ENCODE data around the gene TMEM119. TPM values are rescaled to one million over a fixed set of nuclear protein-coding genes. Genes with fewer than 3 reads are reported as not detected.
"Not testable (repeated sequence)": the region's sequence is repeated elsewhere in the genome, so short reads cannot be mapped to it uniquely, and the experiment has no call there.

TMEM119 gene
- total and polyA plus RNA-seq, 2 of the 4 experiments (the other 2 are of a cell fraction): 8.1 to 9.2 TPM

GRCh38 chr12:108633081-108633533, 35.2 kb upstream of the TMEM119 start:
- H2AFZ ChIP-seq (replicated peaks; ENCODE audit: low read length, poor library complexity): no peak overlapping the region
- no peak overlapping the region for H3K27ac ChIP-seq (ENCODE audit: insufficient read depth, low read length)
- no peak overlapping the region for H2AK5ac ChIP-seq (ENCODE audit: low read depth, low read length)
- intact Hi-C loops (cut with micrococcal nuclease): no loop called here
- no peak overlapping the region for H4K91ac ChIP-seq (ENCODE audit: insufficient read depth, low read depth, low read length)
- H2BK5ac ChIP-seq (ENCODE audit: low read depth, low read length, poor library complexity, severe bottlenecking): no peak overlapping the region
- ChIA-PET CTCF (no interaction called here), POLR2A (ENCODE audit: unreplicated experiment) (no interaction called here)
- H2BK15ac ChIP-seq (ENCODE audit: low read depth, low read length): no peak overlapping the region
- no peak overlapping the region for H4K8ac ChIP-seq (ENCODE audit: low read depth in 2 of 2, low read length in 2 of 2)
- no peak overlapping the region for H3K4me2 ChIP-seq (ENCODE audit: low read depth, low read length)
- peaks cover 33% of the 10 kb centered on the region for H3K4me1 ChIP-seq (ENCODE audit: control insufficient read depth, insufficient read depth, low read length)
- DNase-seq (no peak), ATAC-seq (ENCODE audit: low read depth) (no peak)
- peaks cover 9% of the 10 kb centered on the region for H4K20me1 ChIP-seq (ENCODE audit: insufficient read depth, low read length)
- no peak overlapping the region for H3K9ac ChIP-seq (ENCODE audit: low read depth, low read length)
- TF ChIP-seq MAFK (IDR thresholded peaks at IDR 0.05; ENCODE audit: low read depth, low read length) (no peak), USF2 (IDR thresholded peaks at IDR 0.05; ENCODE audit: low read depth, low read length) (no peak), CHD1 (IDR thresholded peaks at IDR 0.05; ENCODE audit: low read depth, low read length) (no peak), POLR2A (IDR thresholded peaks at IDR 0.05; ENCODE audit: low read depth, low read length) (no peak)
- H2BK120ac ChIP-seq (ENCODE audit: low read depth, low read length): no peak overlapping the region
- H4K5ac ChIP-seq (ENCODE audit: low read depth, low read length): no peak overlapping the region
- peaks cover 21% of the 10 kb centered on the region for H3K9me1 ChIP-seq (ENCODE audit: insufficient read depth, low read length)
- in situ Hi-C loops (cut with MboI; ENCODE audit: low sequenced_read_pairs): loop anchor here (25.0 kb wide), 1 partner anchor 454 kb away; the partner anchor contains the start of genes ALKBH2 and UNG
- H3K9me3 ChIP-seq (ENCODE audit: control insufficient read depth, insufficient read depth, low read length): no peaks in the 10 kb centered on the region
- no peak overlapping the region for H3K4ac ChIP-seq (ENCODE audit: low read depth, low read length)
- no peaks in the 10 kb centered on the region for H3K36me3 ChIP-seq (ENCODE audit: control insufficient read depth, insufficient read depth, low read length)
- no peaks in the 10 kb centered on the region for H3K27me3 ChIP-seq (ENCODE audit: control insufficient read depth, insufficient read depth, low read length)
- no peak overlapping the region for H3K18ac ChIP-seq (ENCODE audit: low read depth, low read length)
- no peak overlapping the region for H2AK9ac ChIP-seq (replicated peaks; ENCODE audit: low read depth, low read length, poor library complexity)
- dilution Hi-C loops (cut with HindIII; ENCODE audit: low sequenced_read_pairs, unreplicated experiment): no loop called here
- no peak overlapping the region for H3K4me3 ChIP-seq (ENCODE audit: insufficient read depth, low read depth, low read length)
- WGBS, 2 experiments (ENCODE audit: extremely low coverage in 2 of 2, insufficient read length in 1 of 2): 94% methylated on average over 3 of the region's 7 CpGs; no CpG with 5 or more reads in 1 of the 2 experiments
- no peak overlapping the region for H3K56ac ChIP-seq (ENCODE audit: extremely low read depth, insufficient read depth, low read length)
- H3K79me1 ChIP-seq (ENCODE audit: low read depth in 1 of 2, low read length in 2 of 2): peaks cover 0 to 26% of the 10 kb centered on the region in 2 experiments; a peak in 2 of 4 replicates
- BruUV-seq (replicated peaks): no TSS peak
- no peak overlapping the region for H3K23ac ChIP-seq (ENCODE audit: low read depth, low read length)
- no peak overlapping the region for H2BK20ac ChIP-seq (ENCODE audit: low read depth, low read length)
- H3K14ac ChIP-seq (replicated peaks; ENCODE audit: low read depth, low read length): no peak overlapping the region

GRCh38 chr12:108631261-108631660, 33.4 kb upstream of the TMEM119 start:
- CTCF ChIA-PET; DNase-seq; H4K8ac ChIP-seq (ENCODE audit: low read depth in 2 of 2, low read length in 2 of 2); H3K27me3 ChIP-seq (ENCODE audit: control insufficient read depth, insufficient read depth, low read length); H3K9ac ChIP-seq (ENCODE audit: low read depth, low read length); H3K23ac ChIP-seq (ENCODE audit: low read depth, low read length); POLR2A ChIA-PET (ENCODE audit: unreplicated experiment); H3K18ac ChIP-seq (ENCODE audit: low read depth, low read length); H3K14ac ChIP-seq (replicated peaks; ENCODE audit: low read depth, low read length); H4K91ac ChIP-seq (ENCODE audit: insufficient read depth, low read depth, low read length); H2AK5ac ChIP-seq (ENCODE audit: low read depth, low read length); H3K56ac ChIP-seq (ENCODE audit: extremely low read depth, insufficient read depth, low read length); H2AK9ac ChIP-seq (replicated peaks; ENCODE audit: low read depth, low read length, poor library complexity); H2BK15ac ChIP-seq (ENCODE audit: low read depth, low read length); H3K9me3 ChIP-seq (ENCODE audit: control insufficient read depth, insufficient read depth, low read length); H3K36me3 ChIP-seq (ENCODE audit: control insufficient read depth, insufficient read depth, low read length); H2BK120ac ChIP-seq (ENCODE audit: low read depth, low read length); H4K5ac ChIP-seq (ENCODE audit: low read depth, low read length); BruUV-seq (replicated peaks); ATAC-seq (ENCODE audit: low read depth); H3K4me2 ChIP-seq (ENCODE audit: low read depth, low read length); dilution Hi-C loops (cut with HindIII; ENCODE audit: low sequenced_read_pairs, unreplicated experiment); H2BK20ac ChIP-seq (ENCODE audit: low read depth, low read length); H4K20me1 ChIP-seq (ENCODE audit: insufficient read depth, low read length); H2AFZ ChIP-seq (replicated peaks; ENCODE audit: low read length, poor library complexity); H2BK5ac ChIP-seq (ENCODE audit: low read depth, low read length, poor library complexity, severe bottlenecking); H3K4me3 ChIP-seq (ENCODE audit: insufficient read depth, low read depth, low read length); intact Hi-C loops (cut with micrococcal nuclease); H3K4ac ChIP-seq (ENCODE audit: low read depth, low read length); H3K27ac ChIP-seq (ENCODE audit: insufficient read depth, low read length): not testable (repeated sequence)
- Histone ChIP-seq H3K9me1 (ENCODE audit: insufficient read depth, low read length) (peaks cover 26% of the 10 kb centered on the region), H3K79me1 (ENCODE audit: low read depth in 1 of 2, low read length in 2 of 2) (peaks cover 0 to 26% of the 10 kb centered on the region in 2 experiments; a peak in 2 of 4 replicates), H3K4me1 (ENCODE audit: control insufficient read depth, insufficient read depth, low read length) (peaks cover 33% of the 10 kb centered on the region)
- WGBS, 2 experiments (ENCODE audit: extremely low coverage in 2 of 2, insufficient read length in 1 of 2): 100% methylated on average over 1 of the region's 4 CpGs; no CpG with 5 or more reads in 1 of the 2 experiments
- in situ Hi-C loops (cut with MboI; ENCODE audit: low sequenced_read_pairs): loop anchor here (25.0 kb wide), 1 partner anchor 456 kb away; the partner anchor contains the start of genes ALKBH2 and UNG

All from IMR-90 (cell line).